Activated T-helper 1 cell treated with anti-CD3 and anti-CD28 coated beads, Interleukin-12 subunit alpha, Interleukin-12 subunit beta, Interleukin-2, Interleukin-4 antibody, amounts not matched to agents 30 ng/mL and 10 ng/mL and 1 ng/mL, durations not matched to agents 14 hours and 24 hours and 36 hours (primary cell): ENCODE results near the gene IFI27L1. TPM values are rescaled to one million over a fixed set of nuclear protein-coding genes. Genes with fewer than 3 reads are reported as not detected.

Source experiments
- DNase-seq: peaks from one replicate; pipeline ENCODE4 v3.0.0; 2021; ENCODE audit warnings: low spot score
- H3K27ac Mint-ChIP-seq: one replicate; pipeline ENCODE4 v1.8.0; 2021; ENCODE audit warnings: mild to moderate bottlenecking, mixed read lengths
- H3K27me3 Mint-ChIP-seq: one replicate; pipeline ENCODE4 v1.8.0; 2022; ENCODE audit warnings: mild to moderate bottlenecking, moderate library complexity, mixed read lengths; ENCODE audit not compliant: insufficient read depth
- H3K36me3 Mint-ChIP-seq: one replicate; pipeline ENCODE4 v1.8.0; 2021; ENCODE audit warnings: low read depth, mixed read lengths
- H3K4me1 Mint-ChIP-seq: one replicate; pipeline ENCODE4 v1.8.0; 2021; ENCODE audit warnings: low read depth, mixed read lengths
- H3K4me3 Mint-ChIP-seq: one replicate; pipeline ENCODE4 v1.8.0; 2021; ENCODE audit warnings: mild to moderate bottlenecking, moderate library complexity, mixed read lengths
- H3K9me3 Mint-ChIP-seq: one replicate; pipeline ENCODE4 v1.8.0; 2021; ENCODE audit warnings: mixed read lengths
- intact Hi-C: fragments of 100-400 bp; cut with micrococcal nuclease; formaldehyde crosslinking; loops from one replicate; pipeline ENCODE4 v1.15.1; 2024
- total RNA-seq: library from RNA; stranded (reverse); gene quantifications from 2 replicates; pipeline ENCODE4 v1.2.3, GENCODE V29; 2022

Gene IFI27L1
- total RNA-seq, 1 donor from 2014 or later, result 22.7 TPM

DNA sequence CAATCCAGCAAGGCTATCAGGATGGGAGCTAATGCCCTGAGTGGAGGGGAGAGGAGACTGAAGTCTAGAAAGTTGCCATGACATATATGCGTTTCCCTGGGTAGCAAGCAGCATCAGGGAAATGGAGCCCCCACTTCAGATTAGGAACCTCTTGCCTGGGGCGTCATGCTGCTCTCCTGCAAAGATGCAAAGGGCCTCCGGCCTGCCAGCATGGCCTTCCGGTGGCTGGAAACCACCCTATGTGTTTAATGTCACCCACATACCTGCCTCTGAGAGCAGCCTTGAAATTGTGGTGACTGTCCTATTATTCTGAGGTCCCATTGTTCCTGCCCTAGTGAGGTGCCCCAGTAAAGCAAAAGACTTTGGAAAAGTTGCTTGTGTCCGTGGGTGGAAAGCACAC, 58.3 kb downstream of the IFI27L1 start:
- Mint-ChIP-seq H3K4me1 (peaks cover 8% of the 10 kb centered on the region), H3K27me3 (peaks cover 15% of the 10 kb centered on the region), H3K9me3 (peaks cover 12% of the 10 kb centered on the region), H3K4me3 (no peak overlapping the region), H3K36me3 (no peaks in the 10 kb centered on the region), H3K27ac (no peak overlapping the region)
- DNase-seq, result no peak
- intact Hi-C loops, result no loop called here

DNA sequence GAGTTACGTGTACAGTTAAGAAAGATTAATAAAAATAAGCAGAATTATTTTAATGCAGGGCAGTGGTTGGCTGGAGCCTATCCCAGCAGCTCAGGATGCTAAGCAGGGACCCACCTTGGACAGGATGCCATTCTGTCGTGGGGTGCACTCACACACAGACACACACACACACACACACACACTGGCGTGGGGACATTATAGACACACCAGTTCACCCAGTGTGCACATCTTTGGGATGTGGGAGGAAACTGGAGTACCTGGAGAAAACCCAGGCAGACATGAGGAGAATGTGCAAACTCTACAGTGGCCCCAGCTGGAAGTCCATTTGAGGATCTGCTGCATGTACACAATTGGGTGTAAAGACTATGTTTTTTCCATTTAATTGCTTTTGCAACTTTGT, 61.1 kb downstream of the IFI27L1 start:
- H3K4me1 Mint-ChIP-seq, result peaks cover 13% of the 10 kb centered on the region
- no peak overlapping the region for H3K4me3 Mint-ChIP-seq
- H3K27me3 Mint-ChIP-seq, result peaks cover 8% of the 10 kb centered on the region
- no peaks in the 10 kb centered on the region for H3K36me3 Mint-ChIP-seq
- intact Hi-C loops, result no loop called here
- H3K9me3 Mint-ChIP-seq, result no peaks in the 10 kb centered on the region
- DNase-seq, result no peak
- H3K27ac Mint-ChIP-seq, result no peak overlapping the region

DNA sequence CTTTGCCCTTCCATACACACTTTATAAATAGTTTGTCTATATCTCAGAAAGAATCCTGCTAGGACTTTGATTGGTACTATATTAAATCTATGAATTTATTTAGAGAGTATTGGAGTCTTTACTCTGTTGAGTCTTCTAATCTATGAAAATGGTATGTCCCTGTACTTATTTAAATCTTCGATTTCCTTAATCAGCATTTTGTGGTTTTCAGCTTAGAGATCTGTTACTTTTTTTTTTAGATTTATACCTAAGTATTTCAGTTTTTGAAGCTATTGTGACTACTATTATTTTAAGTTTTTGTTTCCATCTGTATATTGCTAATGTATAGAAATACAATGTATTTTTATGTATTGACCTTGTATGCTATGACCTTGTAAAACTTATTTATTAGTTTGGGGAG, 61.7 kb downstream of the IFI27L1 start:
- H3K4me1 Mint-ChIP-seq, result peaks cover 13% of the 10 kb centered on the region
- H3K36me3 Mint-ChIP-seq, result no peaks in the 10 kb centered on the region
- intact Hi-C loops, result no loop called here
- DNase-seq, result no peak
- H3K27me3 Mint-ChIP-seq, result peaks cover 10% of the 10 kb centered on the region
- no peak overlapping the region for H3K27ac Mint-ChIP-seq
- H3K4me3 Mint-ChIP-seq, result no peak overlapping the region
- H3K9me3 Mint-ChIP-seq, result no peaks in the 10 kb centered on the region

DNA sequence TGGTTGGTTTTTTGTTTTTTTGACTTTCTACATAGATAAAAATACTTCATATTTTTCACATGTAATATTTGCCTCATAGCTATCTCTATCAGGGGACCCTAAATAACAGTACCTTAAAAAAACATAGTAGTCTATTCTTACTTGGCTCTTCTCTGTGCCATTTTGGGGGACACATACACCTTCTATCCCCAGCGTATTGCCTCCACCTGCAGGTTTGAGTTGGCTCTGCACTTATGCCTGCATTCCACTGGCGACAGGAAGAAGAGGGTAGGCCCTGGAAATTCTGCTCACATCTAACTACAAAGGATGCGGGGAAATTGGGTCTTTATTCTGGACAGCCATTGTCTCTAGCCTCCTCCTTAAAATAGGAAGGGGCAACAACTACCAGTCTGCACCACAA, 62.1 kb downstream of the IFI27L1 start:
- no peak for DNase-seq
- H3K27me3 Mint-ChIP-seq, result peaks cover 13% of the 10 kb centered on the region
- peaks cover 13% of the 10 kb centered on the region for H3K4me1 Mint-ChIP-seq
- H3K9me3 Mint-ChIP-seq, result no peaks in the 10 kb centered on the region
- intact Hi-C loops, result no loop called here
- H3K4me3 Mint-ChIP-seq, result no peak overlapping the region
- H3K36me3 Mint-ChIP-seq, result no peaks in the 10 kb centered on the region
- H3K27ac Mint-ChIP-seq, result no peak overlapping the region

DNA sequence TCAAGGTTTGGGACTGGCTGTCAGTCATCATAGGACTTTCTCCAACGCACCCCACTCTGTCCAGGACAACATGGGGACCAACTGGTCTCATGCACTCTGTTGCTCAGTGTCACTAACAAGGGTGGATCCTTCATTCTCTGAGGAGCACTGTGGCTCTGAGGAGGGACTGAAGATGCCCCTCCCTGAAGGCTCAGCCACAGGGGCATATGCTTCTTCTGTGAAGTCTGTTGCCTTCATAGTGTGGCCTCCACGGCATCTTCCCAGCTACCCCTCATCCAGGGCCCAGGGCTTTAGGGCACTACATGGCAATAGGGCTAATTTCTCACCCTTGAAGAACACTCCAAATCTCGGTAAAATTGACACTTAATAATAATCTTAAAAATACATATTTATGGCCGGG, 62.6 kb downstream of the IFI27L1 start:
- peaks cover 18% of the 10 kb centered on the region for H3K27me3 Mint-ChIP-seq
- H3K27ac Mint-ChIP-seq, result no peak overlapping the region
- peaks cover 13% of the 10 kb centered on the region for H3K4me1 Mint-ChIP-seq
- no peak overlapping the region for H3K4me3 Mint-ChIP-seq
- DNase-seq, result no peak
- no peaks in the 10 kb centered on the region for H3K9me3 Mint-ChIP-seq
- intact Hi-C loops, result no loop called here
- no peaks in the 10 kb centered on the region for H3K36me3 Mint-ChIP-seq

GRCh38 chr14:94144765-94145164, 63.7 kb downstream of the IFI27L1 start:
- intact Hi-C loops, result no loop called here
- H3K4me1 Mint-ChIP-seq, result peaks cover 13% of the 10 kb centered on the region
- H3K4me3 Mint-ChIP-seq, result no peak overlapping the region
- H3K27ac Mint-ChIP-seq, result no peak overlapping the region
- no peaks in the 10 kb centered on the region for H3K36me3 Mint-ChIP-seq
- peaks cover 19% of the 10 kb centered on the region for H3K27me3 Mint-ChIP-seq
- H3K9me3 Mint-ChIP-seq, result no peaks in the 10 kb centered on the region
- DNase-seq, result no peak

DNA sequence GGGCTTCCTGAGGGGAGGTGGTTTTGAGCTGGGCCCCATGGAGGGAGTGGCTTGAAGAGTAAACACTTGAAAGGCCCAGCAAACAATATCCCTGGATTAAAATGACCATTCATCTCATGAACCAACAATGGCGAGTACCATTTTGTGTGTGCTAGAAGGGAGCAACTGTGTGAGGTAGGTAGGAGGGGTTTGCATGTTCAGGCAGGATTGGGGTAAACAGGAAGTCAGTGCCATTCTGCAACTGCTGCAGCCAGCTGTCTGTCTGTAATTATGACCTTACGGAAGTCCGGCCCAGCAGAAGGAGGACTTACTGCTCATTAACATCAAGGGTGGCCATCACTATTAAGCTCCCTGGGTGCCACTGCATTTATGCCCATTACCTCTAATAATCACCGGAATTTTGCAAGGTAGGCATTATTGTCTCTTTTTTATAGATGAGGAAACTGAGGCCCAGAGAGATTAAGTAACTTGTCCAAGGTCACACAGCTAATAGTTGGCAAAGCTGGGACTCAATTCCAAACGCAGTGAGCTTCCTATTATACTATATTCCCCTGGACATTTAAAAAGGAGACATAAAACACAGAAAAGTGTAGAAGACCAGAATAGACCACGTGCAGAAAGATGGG, 64.9 kb downstream of the IFI27L1 start:
- Mint-ChIP-seq H3K27me3 (peaks cover 24% of the 10 kb centered on the region), H3K36me3 (no peaks in the 10 kb centered on the region), H3K4me3 (no peak overlapping the region), H3K4me1 (peaks cover 13% of the 10 kb centered on the region), H3K27ac (no peak overlapping the region), H3K9me3 (no peaks in the 10 kb centered on the region)
- intact Hi-C loops, result no loop called here
- DNase-seq, result no peak

Other genes with a start within 250 kb of the IFI27L1 start
- gene FAM181A, start 154.0 kb upstream of the IFI27L1 start, total RNA-seq, result not detected in 2 replicates
- gene ASB2, start 104.7 kb upstream of the IFI27L1 start, total RNA-seq, result 21.1 and 23.4 TPM in 2 replicates
- 0.13 TPM in 1 of 2 replicates, not detected in the other for gene CCDC197, start 84.0 kb upstream of the IFI27L1 start, total RNA-seq
- 1.5 TPM in 2 replicates for gene OTUB2, start 55.0 kb upstream of the IFI27L1 start, total RNA-seq
- gene DDX24, start 108 bp upstream of the IFI27L1 start, total RNA-seq, result 252 and 271 TPM in 2 replicates
- gene IFI27, start 29.4 kb downstream of the IFI27L1 start, total RNA-seq, result 37.0 and 42.2 TPM in 2 replicates
- gene IFI27L2, start 48.3 kb downstream of the IFI27L1 start, total RNA-seq, result 33.5 and 36.1 TPM in 2 replicates
- 2.2 and 2.4 TPM in 2 replicates for gene PPP4R4, start 93.0 kb downstream of the IFI27L1 start, total RNA-seq
- not detected in 2 replicates for gene SERPINA10, start 212.0 kb downstream of the IFI27L1 start, total RNA-seq
- gene SERPINA6, start 242.0 kb downstream of the IFI27L1 start, total RNA-seq, result not detected in 2 replicates